WTC11 (cell line): ENCODE measurements around the gene DAPK3. TPM values are rescaled to one million over a fixed set of nuclear protein-coding genes. Genes with fewer than 3 reads are reported as not detected.

Experiments
- ATAC-seq: fragments of 200-7000 bp; cut with Tn5 transposase; 2 replicates; pipeline ENCODE4 v1.10.0; 2021; ENCODE audit warnings: mild to moderate bottlenecking, moderate library complexity
- CTCF ChIA-PET: fragments of 300-600 bp; sonication (Branson Sonifier 250); formaldehyde crosslinking; loops from one replicate; lab custom pipeline; 2021; ENCODE audit warnings: antibody characterized with exemption; lab: Charles Lee
- POLR2A ChIA-PET: fragments of 350-600 bp; sonication (Branson Sonifier 250); formaldehyde crosslinking; loops from one replicate; lab custom pipeline; 2021; ENCODE audit warnings: antibody characterized with exemption; lab: Charles Lee
- DNase-seq: peaks from one replicate; pipeline ENCODE4 v3.0.0; 2021; ENCODE audit warnings: low spot score
- H3K27ac Mint-ChIP-seq: 2 replicates; pipeline ENCODE4 v1.8.0; 2021; ENCODE audit warnings: mixed read lengths
- H3K27me3 Mint-ChIP-seq: 2 replicates; pipeline ENCODE4 v1.8.0; 2021; ENCODE audit warnings: low read depth, mild to moderate bottlenecking, moderate library complexity, mixed read lengths
- H3K36me3 Mint-ChIP-seq: 2 replicates; pipeline ENCODE4 v1.8.0; 2021; ENCODE audit warnings: mixed read lengths
- H3K4me1 Mint-ChIP-seq: 2 replicates; pipeline ENCODE4 v1.8.0; 2022; ENCODE audit warnings: mixed read lengths
- H3K4me3 Mint-ChIP-seq: 2 replicates; pipeline ENCODE4 v1.8.0; 2021; ENCODE audit warnings: mild to moderate bottlenecking, moderate library complexity, mixed read lengths
- H3K9me3 Mint-ChIP-seq: 2 replicates; pipeline ENCODE4 v1.8.0; 2021; ENCODE audit warnings: mixed read lengths
- CBFB ChIP-seq: sonication (generic); formaldehyde crosslinking; IDR thresholded peaks from 2 replicates; pipeline ENCODE4 v1.8.1; 2022; ENCODE audit warnings: mild to moderate bottlenecking, low read depth, missing genetic modification reagents
- CREM ChIP-seq: sonication (generic); formaldehyde crosslinking; IDR thresholded peaks from 2 replicates; pipeline ENCODE4 v1.8.1; 2022; ENCODE audit warnings: mild to moderate bottlenecking, missing genetic modification reagents, moderate library complexity
- CTCF ChIP-seq: fragments of 200-600 bp; IDR thresholded peaks from 2 replicates; pipeline ENCODE4 v1.8.0; 2022; ENCODE audit warnings: antibody characterized with exemption
- E2F1 ChIP-seq: sonication (generic); formaldehyde crosslinking; IDR thresholded peaks from 2 replicates; pipeline ENCODE4 v1.8.0; 2022; ENCODE audit warnings: mild to moderate bottlenecking, missing genetic modification reagents
- FOXJ3 ChIP-seq: sonication (generic); formaldehyde crosslinking; IDR thresholded peaks from 2 replicates; pipeline ENCODE4 v1.9.0; 2021; ENCODE audit warnings: missing genetic modification reagents, mild to moderate bottlenecking, borderline replicate concordance
- HMGA2 ChIP-seq: fragments of 250-450 bp; sonication (Bioruptor Pico); IDR thresholded peaks from 2 replicates; pipeline ENCODE4 v1.4.0; 2021; ENCODE audit warnings: mild to moderate bottlenecking, moderate library complexity
- IRF2 ChIP-seq: sonication (generic); formaldehyde crosslinking; IDR thresholded peaks from 2 replicates; pipeline ENCODE4 v1.8.0; 2022; ENCODE audit warnings: low read depth, missing genetic modification reagents, borderline replicate concordance
- JUN ChIP-seq: sonication (generic); formaldehyde crosslinking; IDR thresholded peaks from 2 replicates; pipeline ENCODE4 v1.8.0; 2023; ENCODE audit warnings: mild to moderate bottlenecking, missing genetic modification reagents
- KAT7 ChIP-seq: sonication (generic); formaldehyde crosslinking; IDR thresholded peaks from 2 replicates; pipeline ENCODE4 v1.8.1; 2023; ENCODE audit warnings: missing genetic modification reagents, mild to moderate bottlenecking, borderline replicate concordance
- MYBL2 ChIP-seq: sonication (generic); formaldehyde crosslinking; IDR thresholded peaks from 2 replicates; pipeline ENCODE4 v1.8.1; 2023; ENCODE audit warnings: mild to moderate bottlenecking, moderate library complexity, missing genetic modification reagents
- TEAD4 ChIP-seq: sonication (generic); formaldehyde crosslinking; IDR thresholded peaks from 2 replicates; pipeline ENCODE4 v1.8.0; 2022; ENCODE audit warnings: mild to moderate bottlenecking, missing genetic modification reagents
- USF2 ChIP-seq: sonication (generic); formaldehyde crosslinking; IDR thresholded peaks from 2 replicates; pipeline ENCODE4 v1.8.1; 2023; ENCODE audit warnings: mild to moderate bottlenecking, missing genetic modification reagents, moderate library complexity
- ZNF121 ChIP-seq: sonication (generic); formaldehyde crosslinking; IDR thresholded peaks from 2 replicates; pipeline ENCODE4 v1.8.0; 2023; ENCODE audit warnings: missing genetic modification reagents
- ZNF232 ChIP-seq: sonication (generic); formaldehyde crosslinking; IDR thresholded peaks from 2 replicates; pipeline ENCODE4 v1.8.0; 2022; ENCODE audit warnings: mild to moderate bottlenecking, missing genetic modification reagents
- ZNF317 ChIP-seq: sonication (generic); formaldehyde crosslinking; IDR thresholded peaks from 2 replicates; pipeline ENCODE4 v1.8.1; 2023; ENCODE audit warnings: low read depth, mild to moderate bottlenecking, moderate library complexity, missing genetic modification reagents, borderline replicate concordance
- total RNA-seq: library from RNA; stranded (reverse); gene quantifications from 3 replicates; pipeline ENCODE4 v1.2.3, GENCODE V29; 2021
- TF ChIP-seq, protein P1 (sequence below): fragments of 250-450 bp; sonication (Bioruptor Pico); IDR thresholded peaks from 2 replicates; pipeline ENCODE4 v1.9.0; 2021; ENCODE audit warnings: mild to moderate bottlenecking
- TF ChIP-seq, protein P2 (sequence below): sonication (generic); formaldehyde crosslinking; IDR thresholded peaks from 2 replicates; pipeline ENCODE4 v1.8.1; 2022; ENCODE audit warnings: low read depth, missing genetic modification reagents, borderline replicate concordance
- TF ChIP-seq, protein P3 (sequence below): sonication (generic); formaldehyde crosslinking; IDR thresholded peaks from 2 replicates; pipeline ENCODE4 v1.8.1; 2023; ENCODE audit warnings: mild to moderate bottlenecking, missing genetic modification reagents, moderate library complexity

DAPK3 gene
- total RNA-seq, 1 experiment from 2014 or later: 73.5 TPM

- TF ChIP-seq ZNF232 (CRISPR knock-in tag) (peak; percentile 48), MYBL2 (CRISPR knock-in tag) (peak; percentile 66), CBFB (CRISPR knock-in tag) (no peak), USF2 (CRISPR knock-in tag) (peak; percentile 98), FOXJ3 (CRISPR knock-in tag) (no peak), ZNF121 (no peak), JUN (CRISPR knock-in tag) (peak; percentile 44; the same call in 1 of the 2 replicates), CTCF (no peak), CREM (CRISPR knock-in tag) (peak; percentile 92), ZNF317 (CRISPR knock-in tag) (peak; percentile 48; the same call in 1 of the 2 replicates), KAT7 (CRISPR knock-in tag) (0 out of 2 replicates have a peak, but pooled peaks have one; percentile 20), HMGA2 (CRISPR knock-in tag) (no peak)
- TF ChIP-seq, protein P1, sequence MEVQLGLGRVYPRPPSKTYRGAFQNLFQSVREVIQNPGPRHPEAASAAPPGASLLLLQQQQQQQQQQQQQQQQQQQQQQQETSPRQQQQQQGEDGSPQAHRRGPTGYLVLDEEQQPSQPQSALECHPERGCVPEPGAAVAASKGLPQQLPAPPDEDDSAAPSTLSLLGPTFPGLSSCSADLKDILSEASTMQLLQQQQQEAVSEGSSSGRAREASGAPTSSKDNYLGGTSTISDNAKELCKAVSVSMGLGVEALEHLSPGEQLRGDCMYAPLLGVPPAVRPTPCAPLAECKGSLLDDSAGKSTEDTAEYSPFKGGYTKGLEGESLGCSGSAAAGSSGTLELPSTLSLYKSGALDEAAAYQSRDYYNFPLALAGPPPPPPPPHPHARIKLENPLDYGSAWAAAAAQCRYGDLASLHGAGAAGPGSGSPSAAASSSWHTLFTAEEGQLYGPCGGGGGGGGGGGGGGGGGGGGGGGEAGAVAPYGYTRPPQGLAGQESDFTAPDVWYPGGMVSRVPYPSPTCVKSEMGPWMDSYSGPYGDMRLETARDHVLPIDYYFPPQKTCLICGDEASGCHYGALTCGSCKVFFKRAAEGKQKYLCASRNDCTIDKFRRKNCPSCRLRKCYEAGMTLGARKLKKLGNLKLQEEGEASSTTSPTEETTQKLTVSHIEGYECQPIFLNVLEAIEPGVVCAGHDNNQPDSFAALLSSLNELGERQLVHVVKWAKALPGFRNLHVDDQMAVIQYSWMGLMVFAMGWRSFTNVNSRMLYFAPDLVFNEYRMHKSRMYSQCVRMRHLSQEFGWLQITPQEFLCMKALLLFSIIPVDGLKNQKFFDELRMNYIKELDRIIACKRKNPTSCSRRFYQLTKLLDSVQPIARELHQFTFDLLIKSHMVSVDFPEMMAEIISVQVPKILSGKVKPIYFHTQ: no peak
- TF ChIP-seq, protein P2, sequence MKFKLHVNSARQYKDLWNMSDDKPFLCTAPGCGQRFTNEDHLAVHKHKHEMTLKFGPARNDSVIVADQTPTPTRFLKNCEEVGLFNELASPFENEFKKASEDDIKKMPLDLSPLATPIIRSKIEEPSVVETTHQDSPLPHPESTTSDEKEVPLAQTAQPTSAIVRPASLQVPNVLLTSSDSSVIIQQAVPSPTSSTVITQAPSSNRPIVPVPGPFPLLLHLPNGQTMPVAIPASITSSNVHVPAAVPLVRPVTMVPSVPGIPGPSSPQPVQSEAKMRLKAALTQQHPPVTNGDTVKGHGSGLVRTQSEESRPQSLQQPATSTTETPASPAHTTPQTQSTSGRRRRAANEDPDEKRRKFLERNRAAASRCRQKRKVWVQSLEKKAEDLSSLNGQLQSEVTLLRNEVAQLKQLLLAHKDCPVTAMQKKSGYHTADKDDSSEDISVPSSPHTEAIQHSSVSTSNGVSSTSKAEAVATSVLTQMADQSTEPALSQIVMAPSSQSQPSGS (CRISPR knock-in tag): no peak
- TF ChIP-seq, protein P3, sequence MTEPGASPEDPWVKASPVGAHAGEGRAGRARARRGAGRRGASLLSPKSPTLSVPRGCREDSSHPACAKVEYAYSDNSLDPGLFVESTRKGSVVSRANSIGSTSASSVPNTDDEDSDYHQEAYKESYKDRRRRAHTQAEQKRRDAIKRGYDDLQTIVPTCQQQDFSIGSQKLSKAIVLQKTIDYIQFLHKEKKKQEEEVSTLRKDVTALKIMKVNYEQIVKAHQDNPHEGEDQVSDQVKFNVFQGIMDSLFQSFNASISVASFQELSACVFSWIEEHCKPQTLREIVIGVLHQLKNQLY: no peak
These were observed 14.2 kb upstream of the DAPK3 start, which contains the start of gene EEF2 (continued) for GRCh38 chr19:3984908-3985642.

GRCh38 chr19:3984584-3984907 is 13.6 kb upstream of the DAPK3 start:
- Mint-ChIP-seq H3K36me3 (peaks cover 57% of the 10 kb centered on the region), H3K4me1 (peaks cover 39% of the 10 kb centered on the region), H3K9me3 (no peaks in the 10 kb centered on the region), H3K27me3 (peaks cover 7% of the 10 kb centered on the region), H3K4me3 (peak overlapping the region; percentile 96), H3K27ac (peak overlapping the region; percentile 98)
- POLR2A ChIA-PET: interaction anchor here (1.5 to 8.7 kb wide), 2 partner anchors 14 to 222 kb away, joined by 6 to 142 read pairs; partner anchors contain the start of genes DAPK3 and MRPL54
- CTCF ChIA-PET: no interaction called here
- TF ChIP-seq IRF2 (CRISPR knock-in tag) (no peak), E2F1 (no peak), TEAD4 (CRISPR knock-in tag) (no peak), KAT7 (CRISPR knock-in tag) (0 out of 2 replicates have a peak, but pooled peaks have one; percentile 18)
- no peak for DNase-seq
- no peak for ATAC-seq
